Activated CD4-positive, alpha-beta T cell treated with anti-CD3 and anti-CD28 coated beads, Interleukin-2, Interleukin-4, amounts not matched to agents 100 ng/mL and 50 ng/mL, durations not matched to agents 16 hours and 8 hours (primary cell): Measurements from ENCODE around the gene CRTC3.
"Not testable (repeated sequence)": the region's sequence is repeated elsewhere in the genome, so short reads cannot be mapped to it uniquely, and the experiment has no call there.

ENCODE experiments used
- DNase-seq: peaks from one replicate; pipeline ENCODE4 v3.0.0-alpha.2; 2020; ENCODE audit warnings: low spot score

Gene CRTC3

DNA sequence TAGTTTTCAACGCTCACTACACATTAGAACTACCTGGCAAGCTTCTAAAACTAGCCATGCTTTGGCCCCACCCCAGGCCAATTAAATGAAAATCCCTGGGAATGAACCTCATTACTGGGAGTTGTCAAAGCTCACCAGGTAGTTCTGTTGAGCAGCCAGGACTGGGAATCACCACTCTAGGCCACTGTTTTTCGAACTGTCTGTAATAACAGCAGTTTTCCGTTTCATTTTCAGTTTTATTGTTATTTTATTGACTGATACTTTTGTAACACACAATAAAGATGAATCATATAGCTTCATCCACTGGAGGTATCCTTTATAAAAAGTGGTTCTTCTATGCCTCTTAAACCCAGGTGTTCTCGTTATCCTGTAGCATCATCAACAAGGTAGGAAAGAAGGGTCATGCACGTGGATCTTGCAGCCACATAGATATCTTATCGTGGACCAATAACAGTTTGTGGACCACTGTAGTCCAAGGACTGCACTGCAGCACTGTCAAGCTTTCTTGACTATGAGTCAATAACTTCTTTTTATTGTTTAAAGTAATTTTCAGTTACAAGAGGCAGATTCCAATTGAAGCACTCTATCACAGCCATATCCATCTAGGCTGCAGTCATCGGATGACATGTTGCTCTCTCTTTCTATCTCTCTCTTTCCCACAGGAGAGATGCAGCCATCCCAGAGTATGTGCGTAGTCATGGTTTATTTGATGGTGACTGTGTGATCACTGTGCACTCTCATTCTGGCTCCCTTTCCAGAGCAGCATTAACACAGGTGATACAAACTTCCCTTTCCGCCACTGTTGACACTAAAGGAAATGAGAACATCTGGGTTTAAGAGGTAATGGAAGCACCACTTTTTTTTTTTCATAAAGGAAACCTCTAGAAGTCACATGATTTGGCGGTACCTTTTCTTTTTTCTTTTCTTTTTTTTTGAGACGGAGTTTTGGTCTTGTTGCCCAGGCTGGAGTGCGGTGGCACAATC is 148.4 kb downstream of the CRTC3 start:
- DNase-seq: no peak

- DNase-seq: no peak
Observed at GRCh38 chr15:90679959-90680358, 150.2 kb downstream of the CRTC3 start.

DNA sequence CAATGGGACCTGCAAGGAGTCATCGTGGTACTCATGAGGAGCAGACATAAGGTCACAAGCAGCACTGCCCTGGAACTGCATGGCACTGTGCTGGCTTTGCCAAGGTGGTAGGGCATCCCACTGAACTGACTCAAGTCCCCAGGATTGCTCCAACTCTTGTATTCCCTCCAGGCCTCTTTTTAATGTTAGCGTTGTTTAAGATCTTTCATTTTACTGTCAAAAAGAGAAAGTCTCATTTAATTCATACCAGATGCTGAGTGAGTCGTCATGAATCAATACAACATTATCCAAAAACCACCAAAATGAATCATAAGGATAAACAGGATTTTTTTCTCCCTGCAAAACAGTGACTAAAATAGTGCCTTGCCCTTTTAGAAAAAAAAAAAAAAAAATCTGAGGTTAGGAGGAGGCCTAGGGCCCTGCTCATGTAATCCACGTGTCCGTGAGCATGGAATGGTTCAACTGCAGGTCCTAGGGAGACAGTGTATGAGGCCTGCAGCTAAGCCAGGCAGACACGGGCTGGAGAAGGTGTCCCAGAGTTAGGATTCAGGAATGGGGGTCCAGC is 150.7 kb downstream of the CRTC3 start:
- no peak for DNase-seq

DNA sequence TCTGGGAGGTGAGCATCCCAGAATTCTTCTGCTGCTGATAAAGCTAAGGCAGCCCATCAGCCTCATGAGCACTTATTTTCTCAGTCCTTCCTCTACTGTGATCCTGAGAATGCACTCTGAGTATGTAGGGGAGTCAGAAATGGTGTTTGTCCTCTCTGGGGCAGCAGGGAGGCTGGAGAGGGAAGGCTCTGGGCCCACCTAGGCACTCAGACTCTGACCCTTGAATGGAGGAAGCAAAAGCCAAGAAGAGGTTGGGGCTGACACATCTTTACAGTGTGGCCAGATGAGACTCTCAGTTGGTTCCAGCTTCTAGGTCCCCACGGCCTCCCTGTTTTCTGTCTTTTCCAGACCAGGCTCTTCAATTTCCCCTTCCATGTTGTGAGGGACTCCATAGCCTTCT is 151.3 kb downstream of the CRTC3 start:
- no peak for DNase-seq

- no peak for DNase-seq
Observed at GRCh38 chr15:90681480-90681879, 151.8 kb downstream of the CRTC3 start.

- no peak for DNase-seq
Observed at GRCh38 chr15:90683371-90683770, 153.6 kb downstream of the CRTC3 start.

DNA sequence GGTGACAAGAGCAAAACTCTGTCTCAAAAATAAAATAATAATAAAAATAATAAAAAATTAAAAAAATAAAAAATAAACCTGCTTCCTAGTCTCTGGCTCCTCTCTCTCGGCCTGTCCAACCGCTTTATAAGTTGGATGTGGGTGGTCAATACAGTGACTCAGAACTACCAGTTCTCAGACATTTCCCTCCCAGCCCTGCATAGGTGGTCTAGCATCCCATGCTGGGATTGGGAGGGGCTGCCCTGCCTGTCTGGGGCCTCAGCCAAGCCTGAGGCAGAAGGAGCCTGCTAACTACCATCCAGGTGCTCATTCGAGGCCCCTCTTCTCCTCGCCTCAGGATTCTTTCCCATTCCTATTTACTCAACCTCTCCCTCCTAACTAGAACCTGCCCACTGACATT is 154.2 kb downstream of the CRTC3 start:
- no peak for DNase-seq

GRCh38 chr15:90684281-90684680 is 154.6 kb downstream of the CRTC3 start:
- no peak for DNase-seq

GRCh38 chr15:90685591-90686434 is 156.1 kb downstream of the CRTC3 start:
- DNase-seq: no peak

GRCh38 chr15:90686435-90687218 is 156.9 kb downstream of the CRTC3 start:
- peak; percentile 91 for DNase-seq

GRCh38 chr15:90689326-90689961 is 159.7 kb downstream of the CRTC3 start:
- not testable (repeated sequence) for DNase-seq

DNA sequence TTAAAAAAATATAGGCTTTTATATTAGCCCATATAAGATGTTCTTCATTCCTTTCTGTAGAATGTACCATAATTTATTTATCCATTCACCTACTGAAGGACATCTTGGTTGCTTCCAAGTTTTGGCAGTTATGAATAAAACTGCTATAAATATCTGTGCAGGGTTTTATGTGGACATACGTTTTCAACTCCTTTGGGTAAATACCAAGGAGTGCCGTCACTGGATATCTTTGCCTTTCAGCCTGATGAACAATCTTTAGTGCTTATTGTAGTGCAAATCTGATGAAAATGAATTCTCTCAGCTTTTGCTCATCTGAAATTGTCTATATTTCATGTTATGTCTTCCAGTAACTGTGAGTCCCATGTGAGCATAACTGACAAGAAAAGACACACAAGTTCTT is 160.9 kb downstream of the CRTC3 start:
- no peak for DNase-seq

DNA sequence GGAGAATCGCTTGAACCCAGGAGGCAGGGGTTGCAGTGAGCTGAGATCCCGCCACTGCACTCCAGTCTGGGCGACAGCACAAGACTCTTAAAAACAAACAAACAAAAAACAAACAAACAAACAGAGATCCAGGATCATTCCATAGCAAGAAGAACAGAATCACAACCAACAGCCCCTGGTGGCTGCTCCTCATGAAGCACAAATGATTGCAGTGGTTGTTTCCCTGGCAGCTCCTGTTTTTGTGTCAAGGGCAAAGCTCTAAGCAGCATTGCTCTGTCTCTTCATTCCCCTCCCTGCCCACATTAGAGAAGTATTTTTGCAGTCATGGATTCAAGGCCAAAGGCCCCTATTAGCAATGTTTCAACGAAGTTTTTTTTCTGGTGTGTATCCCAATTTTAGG is 161.6 kb downstream of the CRTC3 start:
- no peak for DNase-seq

GRCh38 chr15:90691982-90692773 is 162.5 kb downstream of the CRTC3 start:
- DNase-seq: no peak
